K562 treated with DMSO at 1 percent for 4 hours (cell line): ENCODE data around the gene NKIRAS2. TPM values are rescaled to one million over a fixed set of nuclear protein-coding genes. Genes with fewer than 3 reads are reported as not detected.

ENCODE experiments used
- total RNA-seq: library from RNA; unstranded; fragments of 300-600 nt; gene quantifications from 2 replicates; pipeline ENCODE4 v1.2.3, GENCODE V29; 2022; ENCODE audit not compliant: insufficient read depth

The NKIRAS2 gene
- 91.8 and 106 TPM in 2 replicates for total RNA-seq

DNA sequence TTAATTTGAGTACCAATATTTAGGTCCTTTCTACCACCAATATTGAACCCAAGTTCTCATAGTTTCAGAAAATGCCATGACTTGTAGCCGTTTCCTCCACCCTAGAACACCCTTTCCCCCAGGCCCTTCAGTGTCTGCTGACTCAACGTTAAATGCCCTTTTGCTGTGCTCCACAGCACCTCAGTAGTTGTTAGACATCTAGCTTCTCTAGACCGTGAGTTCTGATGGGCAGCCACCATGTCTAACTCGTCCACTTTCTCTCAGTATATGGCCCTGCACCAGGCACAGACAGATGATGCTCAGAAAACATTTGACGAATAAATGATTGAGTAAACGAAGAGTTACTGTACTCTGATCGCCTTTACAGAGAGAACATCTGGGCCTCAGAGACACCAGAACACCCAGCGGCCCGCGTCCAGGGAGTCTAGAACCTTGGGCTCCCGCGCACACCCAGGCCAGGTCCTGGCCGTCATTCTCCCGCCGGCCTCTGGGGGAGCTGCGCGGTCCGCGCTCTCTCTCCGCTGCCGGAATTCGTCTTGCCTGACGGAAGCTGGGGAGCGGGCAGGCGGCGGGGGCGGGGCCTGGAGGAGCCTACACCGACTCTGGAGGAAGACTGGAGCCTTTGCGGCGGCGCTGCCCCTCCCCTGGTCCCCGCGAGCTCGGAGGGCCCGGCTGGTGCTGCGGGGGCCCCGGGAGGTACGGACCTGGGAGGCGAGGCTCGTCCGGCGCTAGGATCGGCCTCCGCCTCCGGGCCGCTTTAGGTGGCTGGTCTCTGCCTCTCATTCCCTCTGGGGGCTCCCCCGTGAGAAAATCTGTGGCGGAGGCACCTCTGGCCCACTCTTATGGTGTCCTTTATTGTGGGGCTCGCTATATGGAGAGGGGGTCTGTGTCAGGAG is at the start of gene NKIRAS2:
TSS of gene NKIRAS2 (plus strand) at position 582 of the 896 bp plus-strand sequence. CDS start 1,488 bp downstream, outside the sequence.

DNA sequence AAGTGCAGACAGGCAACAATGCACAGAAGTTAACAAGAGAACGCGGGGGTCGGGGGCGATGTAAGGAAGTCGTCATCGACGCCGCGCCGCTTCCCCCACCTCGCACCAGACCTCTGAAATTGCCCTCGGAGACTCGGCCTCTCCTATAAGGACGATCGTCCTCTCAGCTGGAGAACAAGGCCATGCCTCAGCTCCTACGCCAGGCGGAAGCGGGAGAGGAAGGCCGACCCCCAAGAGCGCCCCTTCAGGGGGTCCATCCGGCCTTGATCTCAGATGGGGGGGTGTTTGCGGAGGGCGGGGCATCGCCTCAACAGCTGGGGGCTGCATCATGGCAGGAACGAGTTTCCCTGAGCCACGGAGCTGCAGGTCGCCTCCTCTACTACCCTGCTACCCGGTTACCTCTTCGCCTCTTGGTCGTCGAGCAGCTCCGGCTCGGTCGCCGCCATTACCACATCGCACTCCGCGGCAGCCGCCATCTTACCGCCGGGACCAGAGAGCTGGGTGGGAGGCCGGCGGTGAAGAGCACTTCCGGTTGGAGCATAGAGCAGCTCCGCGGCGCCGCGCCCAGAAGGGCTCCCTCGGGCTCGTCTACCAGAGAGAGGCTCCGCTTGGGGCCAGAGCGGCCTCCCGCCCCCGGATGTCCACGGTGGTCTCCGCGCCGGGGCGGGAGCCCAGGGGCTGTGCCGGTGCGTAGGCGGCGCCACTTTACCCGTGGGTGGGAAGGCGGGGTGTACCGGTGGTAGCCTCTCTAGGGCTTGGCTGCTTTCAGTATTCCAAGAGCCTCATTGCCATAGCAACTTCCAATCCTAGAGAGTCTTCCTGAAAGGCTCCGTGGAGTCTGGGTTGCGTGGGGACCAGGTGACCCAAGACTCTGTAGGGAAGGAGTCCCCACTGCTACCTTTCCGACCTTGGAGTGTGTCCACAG is 2.7 kb upstream of the NKIRAS2 start, which contains the start of gene DNAJC7:
TSS of gene DNAJC7 (minus strand) at position 499 of the 925 bp plus-strand sequence. CDS start at position 476, 23 bp downstream.

DNA sequence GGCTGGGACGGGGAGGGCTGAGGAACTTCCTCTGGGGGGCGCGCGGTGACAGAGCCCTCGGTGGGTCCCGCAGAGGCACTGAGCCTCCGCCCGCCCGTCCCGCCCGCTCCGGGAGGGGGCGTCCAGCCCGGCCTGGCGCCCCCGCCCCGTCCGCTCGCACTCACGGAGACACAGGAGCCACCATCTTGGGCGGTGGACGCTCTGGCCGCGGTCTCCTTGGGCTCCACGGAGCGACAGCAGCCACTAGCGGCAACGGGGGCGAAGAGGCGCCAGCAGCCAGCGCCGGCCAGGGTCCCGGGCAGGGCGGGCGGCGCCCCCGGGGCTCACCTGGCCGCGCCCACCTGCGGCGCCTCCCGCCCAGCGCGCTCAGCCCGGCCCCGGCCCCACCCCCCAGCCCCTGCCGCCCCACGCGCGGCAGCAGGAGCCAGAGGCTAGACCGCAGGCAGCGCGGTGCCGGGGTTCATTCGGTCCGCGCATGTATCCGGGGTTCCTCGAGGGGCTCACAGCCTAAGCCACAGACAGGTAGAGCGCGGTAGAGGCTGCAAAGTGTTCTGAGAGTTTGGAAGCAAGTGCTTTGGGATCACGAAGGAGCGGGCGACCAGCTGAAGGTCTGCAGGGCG is 30.6 kb downstream of the NKIRAS2 start, which contains the start of gene C17orf113:
TSS of gene C17orf113 (minus strand) at position 209 of the 620 bp plus-strand sequence. CDS start 7,225 bp downstream, outside the sequence.

Other genes starting within 250 kb of the NKIRAS2 start
- gene JUP, start 233.4 kb upstream of the NKIRAS2 start, total RNA-seq, result 223 and 303 TPM in 2 replicates
- gene P3H4, start 208.1 kb upstream of the NKIRAS2 start, total RNA-seq, result 2.5 and 3.0 TPM in 2 replicates
- gene FKBP10, start 207.1 kb upstream of the NKIRAS2 start, total RNA-seq, result 3.2 and 4.0 TPM in 2 replicates
- gene NT5C3B, start 183.9 kb upstream of the NKIRAS2 start, total RNA-seq, result 94.8 and 98.5 TPM in 2 replicates
- not detected in 2 replicates for gene KLHL10, start 182.3 kb upstream of the NKIRAS2 start, total RNA-seq
- 4.6 and 7.3 TPM in 2 replicates for gene KLHL11, start 154.7 kb upstream of the NKIRAS2 start, total RNA-seq
- gene ACLY, start 101.1 kb upstream of the NKIRAS2 start, total RNA-seq, result 103 and 105 TPM in 2 replicates
- 1.1 and 2.1 TPM in 2 replicates for gene ODAD4, start 89.5 kb upstream of the NKIRAS2 start, total RNA-seq
- 29.4 and 34.0 TPM in 2 replicates for gene CNP, start 53.3 kb upstream of the NKIRAS2 start, total RNA-seq
- 98.6 and 99.6 TPM in 2 replicates for gene DNAJC7, start 2.7 kb upstream of the NKIRAS2 start, total RNA-seq
- 1.1 and 1.4 TPM in 2 replicates for gene C17orf113, start 30.5 kb downstream of the NKIRAS2 start, total RNA-seq
- 0.94 and 2.1 TPM in 2 replicates for gene ZNF385C, start 78.4 kb downstream of the NKIRAS2 start, total RNA-seq
- gene DHX58, start 92.6 kb downstream of the NKIRAS2 start, total RNA-seq, result 6.7 and 6.9 TPM in 2 replicates
- 24.1 and 42.8 TPM in 2 replicates for gene KAT2A, start 101.3 kb downstream of the NKIRAS2 start, total RNA-seq
- gene HSPB9, start 102.7 kb downstream of the NKIRAS2 start, total RNA-seq, result 0.98 TPM in 1 of 2 replicates, not detected in the other
- gene RAB5C, start 134.9 kb downstream of the NKIRAS2 start, total RNA-seq, result 137 and 153 TPM in 2 replicates
- 0.30 and 0.32 TPM in 2 replicates for gene KCNH4, start 161.1 kb downstream of the NKIRAS2 start, total RNA-seq
- not detected in 2 replicates for gene HCRT, start 165.4 kb downstream of the NKIRAS2 start, total RNA-seq
- gene GHDC, start 174.4 kb downstream of the NKIRAS2 start, total RNA-seq, result 21.9 and 25.3 TPM in 2 replicates